Mesothelial cell of epicardium (in vitro differentiated cells): Measurements from ENCODE around the gene MEF2C. TPM values are rescaled to one million over a fixed set of nuclear protein-coding genes. Genes with fewer than 3 reads are reported as not detected.
A peak's percentile ranks its signal among the peaks of the same experiment; 100 is the strongest.

ENCODE experiments used
- DNase-seq, 2 experiments: peaks; one replicate each; pipeline ENCODE4 v3.0.0; 2021; ENCODE audit warnings: low spot score in 2 of 2; ENCODE audit not compliant: unreplicated experiment in 2 of 2
- H3K27ac Mint-ChIP-seq: 2 replicates; pipeline ENCODE4 v1.8.0; 2021; ENCODE audit warnings: mixed read lengths
- H3K27me3 Mint-ChIP-seq: 2 replicates; pipeline ENCODE4 v1.8.0; 2021; ENCODE audit warnings: low read depth, mixed read lengths
- H3K36me3 Mint-ChIP-seq: 2 replicates; pipeline ENCODE4 v1.8.0; 2021; ENCODE audit warnings: mixed read lengths
- H3K4me1 Mint-ChIP-seq: 2 replicates; pipeline ENCODE4 v1.8.0; 2021; ENCODE audit warnings: mixed read lengths
- H3K4me3 Mint-ChIP-seq: 2 replicates; pipeline ENCODE4 v1.8.0; 2021; ENCODE audit warnings: mild to moderate bottlenecking, moderate library complexity, mixed read lengths
- H3K9me3 Mint-ChIP-seq: 2 replicates; pipeline ENCODE4 v1.8.0; 2021; ENCODE audit warnings: mixed read lengths
- total RNA-seq: library from RNA; stranded (reverse); gene quantifications from 3 replicates; pipeline ENCODE4 v1.2.1, GENCODE V29; 2021
- TF ChIP-seq, protein P1 (sequence below): fragments of 200-600 bp; sonication (generic); IDR thresholded peaks from one replicate; pipeline ENCODE4 v1.5.0; 2021; ENCODE audit warnings: antibody characterized with exemption; ENCODE audit not compliant: unreplicated experiment

The MEF2C gene
- total RNA-seq, 1 donor from 2014 or later: 9.1 TPM

DNA sequence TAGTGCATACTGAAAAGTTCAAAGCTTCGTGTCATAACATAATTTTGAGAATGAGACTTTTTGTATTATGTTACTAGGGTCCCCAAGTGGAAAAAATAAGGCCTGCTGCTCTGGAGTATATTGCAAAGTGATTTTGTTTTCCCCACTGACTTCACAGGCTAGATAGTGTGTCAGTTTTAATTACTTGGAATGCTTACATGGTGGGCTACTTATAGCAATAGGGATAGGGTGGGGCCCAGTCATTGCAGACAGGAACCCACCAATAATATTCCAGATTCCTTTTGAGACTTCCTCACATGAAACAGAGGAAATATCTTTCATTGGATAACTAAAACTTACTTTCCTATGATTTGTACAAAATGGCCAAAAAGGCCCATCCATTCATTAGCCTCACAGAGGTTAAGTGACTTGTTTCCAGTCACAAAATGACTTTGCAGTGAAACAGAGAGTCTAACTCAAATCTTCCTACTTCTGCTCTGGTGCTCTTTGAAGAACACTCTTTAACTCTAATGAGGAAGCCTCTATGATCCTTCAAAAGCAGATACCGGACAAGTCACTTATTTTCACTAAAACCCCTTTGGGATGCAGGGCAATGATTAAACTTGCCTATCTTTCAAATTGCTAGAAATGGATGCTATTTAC lies 16.2 kb upstream of the MEF2C start:
- no peak for DNase-seq
- no peak overlapping the region for H3K27ac Mint-ChIP-seq
- no peaks in the 10 kb centered on the region for H3K36me3 Mint-ChIP-seq
- no peaks in the 10 kb centered on the region for H3K27me3 Mint-ChIP-seq
- TF ChIP-seq, protein P1, sequence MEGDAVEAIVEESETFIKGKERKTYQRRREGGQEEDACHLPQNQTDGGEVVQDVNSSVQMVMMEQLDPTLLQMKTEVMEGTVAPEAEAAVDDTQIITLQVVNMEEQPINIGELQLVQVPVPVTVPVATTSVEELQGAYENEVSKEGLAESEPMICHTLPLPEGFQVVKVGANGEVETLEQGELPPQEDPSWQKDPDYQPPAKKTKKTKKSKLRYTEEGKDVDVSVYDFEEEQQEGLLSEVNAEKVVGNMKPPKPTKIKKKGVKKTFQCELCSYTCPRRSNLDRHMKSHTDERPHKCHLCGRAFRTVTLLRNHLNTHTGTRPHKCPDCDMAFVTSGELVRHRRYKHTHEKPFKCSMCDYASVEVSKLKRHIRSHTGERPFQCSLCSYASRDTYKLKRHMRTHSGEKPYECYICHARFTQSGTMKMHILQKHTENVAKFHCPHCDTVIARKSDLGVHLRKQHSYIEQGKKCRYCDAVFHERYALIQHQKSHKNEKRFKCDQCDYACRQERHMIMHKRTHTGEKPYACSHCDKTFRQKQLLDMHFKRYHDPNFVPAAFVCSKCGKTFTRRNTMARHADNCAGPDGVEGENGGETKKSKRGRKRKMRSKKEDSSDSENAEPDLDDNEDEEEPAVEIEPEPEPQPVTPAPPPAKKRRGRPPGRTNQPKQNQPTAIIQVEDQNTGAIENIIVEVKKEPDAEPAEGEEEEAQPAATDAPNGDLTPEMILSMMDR: no peak
- H3K9me3 Mint-ChIP-seq: no peaks in the 10 kb centered on the region
- no peak overlapping the region for H3K4me3 Mint-ChIP-seq
- H3K4me1 Mint-ChIP-seq: no peaks in the 10 kb centered on the region

DNA sequence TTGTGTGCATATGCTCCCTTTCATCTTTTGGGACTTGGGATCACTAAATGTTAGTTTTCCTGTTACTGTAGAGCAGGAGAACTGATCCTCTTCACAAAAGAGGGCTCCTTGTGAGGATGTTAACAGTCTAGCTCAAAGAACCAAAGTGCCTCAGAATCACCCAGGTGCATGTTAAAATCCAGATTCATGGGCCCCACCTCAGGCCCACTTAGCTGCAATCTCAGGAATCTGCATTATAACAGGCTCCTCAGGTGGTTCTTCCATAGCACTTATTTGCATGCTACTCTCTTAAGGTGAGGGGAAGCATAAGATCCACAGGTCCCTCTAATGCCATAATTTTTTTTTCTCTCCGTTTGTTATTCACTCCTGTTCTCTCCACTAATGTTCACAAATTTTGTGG lies 14.8 kb upstream of the MEF2C start:
- Mint-ChIP-seq H3K27me3 (no peaks in the 10 kb centered on the region), H3K36me3 (no peaks in the 10 kb centered on the region), H3K4me1 (no peaks in the 10 kb centered on the region), H3K4me3 (no peak overlapping the region), H3K27ac (no peak overlapping the region), H3K9me3 (no peaks in the 10 kb centered on the region)
- no peak for DNase-seq
- TF ChIP-seq, protein P1: no peak

DNA sequence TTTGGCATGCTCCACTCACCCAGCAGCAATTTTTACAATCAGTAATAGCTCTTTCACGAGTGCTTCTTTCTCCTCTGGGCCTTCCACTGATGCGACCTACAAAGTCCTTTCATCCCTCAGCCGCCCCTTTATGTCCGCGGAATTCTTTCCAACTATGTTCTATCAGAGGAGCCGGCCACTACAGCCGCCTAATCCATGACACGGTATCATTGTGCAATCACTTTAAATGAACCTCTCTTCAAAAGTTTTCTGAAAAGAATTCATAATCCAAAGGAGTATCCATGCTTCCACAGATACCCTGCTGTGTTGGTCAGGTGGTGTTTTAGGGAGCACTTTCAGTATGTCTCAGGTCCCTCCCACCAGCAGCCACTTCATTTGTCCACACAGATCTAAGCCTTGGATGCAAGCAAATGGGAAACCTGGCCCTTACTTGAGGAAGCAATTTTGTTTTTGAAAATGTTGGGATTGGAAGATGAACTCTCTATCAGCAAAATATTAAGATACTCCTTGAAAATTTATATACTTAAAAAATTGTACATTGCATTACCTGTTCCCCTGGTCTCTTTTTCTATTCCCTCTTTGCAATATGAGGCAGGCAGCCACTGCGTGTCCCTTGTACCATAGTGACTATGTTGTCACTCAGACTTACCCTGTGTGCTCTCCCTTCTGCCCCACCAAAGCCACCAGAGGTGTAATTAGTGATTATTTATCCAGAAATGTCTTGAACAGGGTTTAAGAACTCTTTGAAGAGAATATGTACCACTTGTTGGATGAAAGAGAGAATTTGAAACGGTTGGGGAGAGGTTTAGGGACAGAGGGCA lies 12.9 kb upstream of the MEF2C start:
- no peak for DNase-seq
- TF ChIP-seq, protein P1: no peak
- Mint-ChIP-seq H3K27me3 (peaks cover 4% of the 10 kb centered on the region), H3K4me1 (no peaks in the 10 kb centered on the region), H3K27ac (no peak overlapping the region), H3K36me3 (no peaks in the 10 kb centered on the region), H3K9me3 (no peaks in the 10 kb centered on the region), H3K4me3 (no peak overlapping the region)

DNA sequence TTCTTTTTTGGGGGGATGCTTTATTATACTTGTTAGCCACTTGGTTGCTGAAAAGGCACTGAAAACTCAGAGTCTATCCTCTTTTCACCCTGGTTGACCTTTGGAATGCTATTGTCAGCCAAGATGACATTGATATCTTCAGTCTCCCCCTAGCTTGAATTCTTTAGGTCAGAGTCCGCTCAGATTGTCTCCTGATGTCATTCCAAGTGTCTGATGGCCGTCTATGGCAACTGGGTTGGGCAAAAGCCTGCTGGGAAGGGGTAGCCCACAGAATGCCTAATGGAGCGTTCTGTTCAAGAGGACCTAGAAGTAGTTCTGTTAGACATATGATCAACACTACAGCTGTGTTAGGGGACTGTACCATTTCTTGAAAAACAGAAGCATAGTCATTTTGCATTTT lies 9.7 kb upstream of the MEF2C start:
- Mint-ChIP-seq H3K4me1 (peaks cover 18% of the 10 kb centered on the region), H3K9me3 (no peaks in the 10 kb centered on the region), H3K4me3 (no peak overlapping the region), H3K27ac (no peak overlapping the region), H3K36me3 (no peaks in the 10 kb centered on the region), H3K27me3 (peaks cover 27% of the 10 kb centered on the region)
- TF ChIP-seq, protein P1: no peak
- no peak for DNase-seq

DNA sequence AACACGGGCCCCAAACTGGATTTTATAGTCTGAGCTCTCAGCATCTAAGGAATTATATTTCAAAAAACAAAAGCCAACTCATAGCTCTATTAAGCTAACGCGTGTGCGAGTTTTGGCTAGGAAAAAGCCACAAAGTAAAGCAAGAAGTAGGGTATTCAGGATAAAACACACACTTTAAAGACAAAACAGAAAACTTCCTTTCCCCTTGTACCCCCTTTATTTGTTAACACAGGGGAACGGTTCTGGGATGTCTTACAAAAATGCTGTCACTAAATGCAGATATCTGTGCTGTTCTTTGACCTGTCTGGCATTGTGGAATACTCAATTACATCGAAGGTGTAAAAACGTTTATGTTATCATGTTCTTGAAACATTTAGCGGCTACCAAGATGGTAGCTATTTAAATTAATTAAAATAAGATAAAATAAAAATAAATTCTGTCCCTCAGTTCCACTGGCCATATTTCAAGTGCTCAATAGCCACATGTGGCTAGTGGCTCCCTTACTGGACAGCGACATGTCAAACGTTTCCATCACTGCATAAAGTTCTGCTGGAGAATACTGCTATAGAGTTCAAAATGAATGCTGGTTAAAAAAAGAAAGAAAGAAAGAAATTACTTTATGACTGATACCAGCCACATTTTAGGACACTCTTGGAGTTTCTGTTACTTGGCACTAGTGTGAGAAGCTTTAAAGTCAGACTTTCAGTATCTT lies 7.2 kb upstream of the MEF2C start:
- DNase-seq: no peak
- Mint-ChIP-seq H3K27ac (no peak overlapping the region), H3K4me1 (peaks cover 18% of the 10 kb centered on the region), H3K27me3 (peaks cover 37% of the 10 kb centered on the region), H3K4me3 (peak overlapping the region; percentile 81), H3K9me3 (no peaks in the 10 kb centered on the region), H3K36me3 (no peaks in the 10 kb centered on the region)
- TF ChIP-seq, protein P1: no peak
